ENCODE measurements around the gene SAAL1.

GRCh38 chr11:18144243-18144642 lies 38.4 kb upstream of the SAAL1 start:
- TF ChIP-seq CTCF (conservative IDR thresholded peaks at IDR 0.05) (no peak), EZH2 (IDR thresholded peaks at IDR 0.05; ENCODE audit: low read depth) (no peak)

Measured in PC-9 (cell line).